ENCODE measurements around the gene DBN1.

The DBN1 gene

GRCh38 chr5:177504086-177505056 is 30.9 kb upstream of the DBN1 start:
- no peak for DNase-seq

- DNase-seq = no peak
These were observed 30.1 kb upstream of the DBN1 start for GRCh38 chr5:177503351-177504085.

DNA sequence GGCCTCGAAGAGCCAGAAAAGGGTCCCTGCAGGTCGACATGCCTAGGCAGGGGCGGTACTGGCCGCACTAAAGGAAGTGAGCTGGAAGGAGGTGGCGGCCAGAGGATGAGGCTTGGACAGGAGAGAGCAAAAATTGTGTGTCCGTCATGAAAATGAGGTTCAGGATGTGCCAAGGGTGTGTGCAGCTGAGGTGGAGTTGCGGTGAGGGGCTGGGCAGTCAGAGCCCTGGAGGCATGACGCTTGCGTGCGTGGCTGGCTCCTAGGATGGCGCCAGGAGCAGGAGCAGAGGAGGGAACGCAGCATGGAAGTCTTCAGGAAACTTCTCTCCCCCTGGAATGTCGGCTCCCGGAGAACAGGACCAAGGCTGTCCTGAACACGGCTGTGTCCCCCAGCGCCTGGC is 29.5 kb upstream of the DBN1 start:
- no peak for DNase-seq

DNA sequence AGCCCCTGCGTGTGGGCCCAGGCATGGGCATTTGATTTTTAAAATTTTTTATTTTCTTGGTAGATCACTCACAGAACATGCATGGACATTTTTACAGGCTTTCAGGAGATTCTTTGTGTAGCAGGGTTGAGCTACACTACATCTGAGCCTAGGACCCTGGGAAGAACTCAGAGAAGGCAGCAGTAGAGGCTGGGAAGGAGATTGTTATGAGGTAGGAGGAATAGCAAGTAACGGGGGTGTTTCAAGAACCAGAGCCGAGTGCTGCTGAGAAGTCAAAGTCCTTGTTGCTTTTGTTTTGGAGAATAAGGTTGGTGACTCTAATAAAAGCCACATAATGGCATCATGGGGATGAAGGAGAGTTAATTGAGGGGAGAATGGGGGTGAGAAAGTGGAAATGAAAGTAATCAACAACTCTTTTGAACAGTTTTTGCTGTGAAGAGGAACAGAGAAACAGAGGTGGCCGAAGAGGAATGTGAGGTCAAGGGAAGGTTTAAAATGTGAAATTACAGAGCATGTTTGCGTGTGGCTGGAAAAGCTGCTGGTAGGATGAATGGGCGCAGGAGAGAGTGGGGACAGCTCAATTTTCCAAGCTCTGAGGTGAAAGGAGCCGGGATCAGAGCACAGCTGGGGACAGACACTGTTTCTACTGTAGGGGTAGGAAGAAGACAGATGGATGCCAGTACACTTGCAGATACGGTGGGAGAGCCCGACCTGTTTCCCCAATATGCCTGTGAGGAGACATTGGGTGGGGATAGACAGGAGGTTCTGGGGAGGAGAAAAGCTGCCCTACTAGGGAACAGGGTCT is 28.6 kb upstream of the DBN1 start:
- DNase-seq = no peak

GRCh38 chr5:177500685-177501522 is 27.5 kb upstream of the DBN1 start:
- peak; percentile 90 for DNase-seq

DNA sequence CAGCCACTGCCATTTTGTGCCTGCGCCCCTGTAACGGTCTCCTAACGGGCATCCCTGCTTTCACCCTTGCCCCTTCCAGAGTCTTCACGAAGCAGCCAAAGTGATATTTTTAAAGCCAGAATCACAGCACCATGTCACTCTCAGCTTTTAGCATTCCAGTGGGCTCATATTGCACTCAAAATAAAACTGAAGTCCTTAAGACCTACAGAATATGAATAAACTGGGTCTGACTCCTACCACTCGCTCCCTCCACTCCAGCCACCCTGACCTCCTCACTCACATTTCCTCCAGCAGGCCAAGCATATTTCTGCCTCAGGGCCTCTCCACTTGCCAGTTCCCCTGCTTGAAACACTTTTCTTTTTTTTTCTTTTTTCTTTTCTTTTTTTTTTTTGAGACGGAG is 26.4 kb upstream of the DBN1 start:
- DNase-seq = no peak

GRCh38 chr5:177498013-177498787 is 24.8 kb upstream of the DBN1 start:
- DNase-seq = no peak

- DNase-seq = peak; percentile 94
These were observed 24.0 kb upstream of the DBN1 start, which contains the start of gene PDLIM7 for GRCh38 chr5:177497292-177498012. PDLIM7 (minus strand) TSS chr5:177497604; CDS start chr5:177496512, 1,092 bp downstream.

DNA sequence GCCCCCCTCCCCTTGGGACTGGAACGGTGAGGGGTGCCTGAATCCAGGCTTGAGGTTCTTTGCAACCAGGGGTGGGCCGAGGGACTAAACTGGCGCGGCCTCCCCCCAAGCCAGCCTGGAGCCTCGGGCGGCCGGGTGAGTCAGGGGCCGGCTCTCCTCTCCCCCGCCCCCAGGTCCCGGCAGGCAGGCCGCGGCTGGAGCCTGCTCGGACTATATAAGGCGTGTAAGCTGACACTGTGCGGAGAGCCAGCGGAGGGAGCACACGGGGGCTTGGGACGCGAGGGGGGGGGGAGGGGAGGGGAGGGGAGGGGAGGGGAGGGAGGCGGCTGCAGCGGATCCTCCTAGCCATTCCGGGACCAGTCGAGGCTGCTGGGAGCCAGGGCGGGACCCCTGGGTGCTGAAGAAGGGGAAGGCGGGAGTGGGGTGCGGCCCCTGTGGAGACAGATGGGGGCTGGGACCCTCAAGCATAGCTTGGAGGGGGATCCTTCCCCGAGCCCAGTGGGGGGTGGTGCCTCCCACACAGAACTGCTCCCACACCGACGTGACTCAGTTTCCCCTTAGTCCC is 23.4 kb upstream of the DBN1 start:
- no peak for DNase-seq

DNA sequence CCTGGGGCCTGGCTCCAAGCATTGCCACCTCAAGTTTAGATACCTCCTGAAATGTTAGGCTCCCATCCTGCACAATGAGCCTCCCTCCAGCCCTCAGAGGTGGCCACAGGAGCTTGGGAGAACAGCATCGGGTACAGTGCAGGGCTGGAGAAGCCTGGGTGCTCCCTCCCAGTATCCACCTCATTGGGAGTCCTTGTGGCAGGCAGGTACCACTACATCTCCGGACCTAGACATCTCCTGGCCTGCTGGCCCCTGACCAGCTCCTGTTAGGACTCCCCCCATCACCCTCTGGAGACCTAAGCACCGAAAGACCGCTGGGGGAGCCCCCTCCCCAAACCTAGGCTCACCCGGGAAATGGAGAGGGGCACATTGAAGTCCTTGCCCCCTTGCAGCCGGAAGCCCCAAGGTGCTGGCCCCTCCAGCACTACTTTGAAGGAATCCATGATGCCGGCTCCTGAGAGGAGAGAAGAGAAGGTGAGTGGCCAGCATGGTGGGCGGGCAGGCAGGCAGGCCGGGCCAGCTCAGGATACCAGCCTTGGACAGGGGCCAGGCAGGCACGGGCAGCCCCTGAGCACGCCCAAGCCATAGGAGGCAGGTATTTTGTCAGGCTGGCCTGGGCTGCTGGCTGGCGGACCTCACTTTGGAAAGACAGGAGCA is 22.8 kb upstream of the DBN1 start:
- no peak for DNase-seq

GRCh38 chr5:177495243-177496060 is 22.0 kb upstream of the DBN1 start:
- no peak for DNase-seq

DNA sequence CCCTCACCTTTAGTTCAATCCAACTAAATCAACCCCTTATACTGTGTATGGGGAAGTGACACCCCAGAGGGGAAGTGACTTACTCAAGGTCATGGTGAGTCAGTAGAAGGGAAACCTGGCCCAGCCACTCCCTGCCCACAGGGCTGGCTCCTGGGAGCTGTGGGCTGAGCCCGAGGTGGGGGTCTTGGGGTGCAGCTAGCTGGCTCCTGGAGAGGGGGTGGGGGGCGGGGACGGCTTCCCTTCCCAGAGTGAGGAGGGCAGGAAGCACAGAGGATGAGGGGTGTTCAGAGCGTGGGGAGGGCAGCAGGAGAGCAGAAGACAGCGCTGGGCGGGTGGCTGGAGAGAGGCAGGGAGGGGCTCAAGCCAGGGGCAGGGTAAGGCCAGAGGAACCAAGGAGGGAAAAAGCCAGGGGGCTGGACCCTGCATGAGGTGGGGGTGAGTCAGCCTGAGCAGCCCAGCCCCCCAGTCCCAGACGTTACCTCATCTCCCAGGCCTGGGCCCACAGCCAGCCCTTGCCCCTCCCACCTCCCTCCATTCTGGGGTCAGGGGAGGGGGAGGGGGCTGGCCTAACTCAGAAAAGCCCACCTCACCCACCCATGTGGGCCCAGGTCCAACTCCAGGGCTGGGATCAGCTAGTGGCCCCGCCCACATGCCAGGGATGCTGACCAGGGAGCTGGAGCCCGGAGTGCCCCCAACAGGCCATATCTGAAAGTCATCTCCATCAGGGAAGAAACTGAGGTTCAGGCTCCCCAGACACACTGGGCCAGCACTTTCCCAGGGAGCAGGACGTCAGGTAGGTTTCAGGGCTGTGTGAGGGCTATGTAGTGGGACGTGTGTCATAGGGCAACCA is 21.1 kb upstream of the DBN1 start:
- peak; percentile 43 for DNase-seq

GRCh38 chr5:177493795-177494345 is 20.4 kb upstream of the DBN1 start:
- no peak for DNase-seq

- no peak for DNase-seq
These were observed 19.4 kb upstream of the DBN1 start for GRCh38 chr5:177492841-177493240.

DNA sequence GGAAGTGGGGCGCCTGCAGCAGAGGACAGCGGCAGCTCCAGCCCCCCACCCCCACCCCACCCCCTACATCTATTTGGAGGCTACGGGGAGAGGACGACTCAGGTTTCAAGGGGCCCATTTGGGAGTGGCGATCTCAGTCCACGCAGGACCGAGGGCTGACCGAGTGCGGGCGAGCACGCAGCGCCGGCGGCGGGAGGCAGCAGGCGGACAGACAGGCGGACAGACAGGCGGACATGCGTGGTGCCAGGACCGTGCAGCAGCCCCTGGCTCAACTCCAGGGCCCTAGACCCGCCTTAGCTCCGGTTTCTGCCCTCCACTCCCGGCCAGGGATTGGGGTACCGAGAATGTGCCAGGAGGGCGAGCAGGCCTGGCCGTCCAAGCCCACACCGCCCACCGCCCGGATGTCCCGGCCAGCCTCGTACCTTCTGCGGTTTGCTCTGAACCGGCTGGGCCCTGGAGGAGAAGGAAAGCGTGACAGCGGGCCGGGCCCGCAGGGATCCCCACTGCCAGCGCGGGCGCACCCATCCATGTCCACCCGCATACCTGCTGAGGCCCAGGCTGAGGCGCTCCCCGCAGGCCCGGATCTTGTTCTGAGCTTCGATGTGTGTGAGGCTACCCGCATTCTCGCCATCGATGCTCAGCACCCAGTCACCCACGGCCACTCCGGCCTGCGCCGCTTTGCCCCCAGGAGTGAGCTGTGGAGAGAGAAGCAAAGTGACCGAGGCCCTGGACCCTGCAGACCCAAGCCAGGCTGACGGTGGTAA is 18.7 kb upstream of the DBN1 start:
- DNase-seq = no peak

GRCh38 chr5:177491429-177491945 is 18.1 kb upstream of the DBN1 start:
- no peak for DNase-seq
